Fibroblast of pulmonary artery (primary cell): ENCODE results near the gene PRM3.

Source experiments
- DNase-seq: peaks from one replicate; pipeline ENCODE4 v3.0.0-alpha.2; 2010; ENCODE audit warnings: low read depth
- H3K4me3 ChIP-seq: replicated peaks from 2 replicates; pipeline ENCODE4 v1.5.1; 2011; ENCODE audit warnings: low read depth, mild to moderate bottlenecking, control low read depth, low read length, moderate library complexity
- CTCF ChIP-seq: IDR thresholded peaks from 2 replicates; pipeline ENCODE4 v1.5.1; 2011; ENCODE audit warnings: mild to moderate bottlenecking, control low read depth, low read length, inconsistent platforms; ENCODE audit errors: missing control alignments

The PRM3 gene

GRCh38 chr16:11272921-11273720 lies at the start of gene PRM3:
Gene PRM3 (minus strand): TSS chr16:11273629. CDS start chr16:11273595, 34 bp downstream.
- TF ChIP-seq CTCF, result no peak
- H3K4me3 ChIP-seq, result no peak within 1 kb of the TSS
- DNase-seq, result no peak

DNA sequence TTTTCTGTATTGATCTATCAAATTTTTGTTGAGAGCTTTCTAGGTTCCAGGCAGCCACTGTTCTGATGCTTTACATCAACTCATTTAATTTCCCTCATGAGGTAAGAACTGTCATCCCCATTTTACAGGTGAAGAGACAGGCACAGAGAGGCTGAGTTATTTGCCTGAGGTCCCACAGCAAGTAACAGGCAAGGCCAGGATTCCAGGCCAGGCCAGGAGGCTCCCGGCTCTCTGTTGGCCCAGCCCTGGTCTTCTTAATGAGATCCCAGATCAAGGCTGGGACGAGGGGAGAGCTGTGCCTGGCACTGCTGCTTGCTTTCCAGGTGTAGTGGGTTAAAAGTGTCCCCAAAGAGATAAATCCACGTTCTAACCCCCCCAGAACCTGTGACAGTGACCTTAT lies 49.4 kb upstream of the PRM3 start:
- no peak for DNase-seq
- TF ChIP-seq CTCF, result no peak
- no peak overlapping the region for H3K4me3 ChIP-seq

GRCh38 chr16:11321662-11322061 lies 48.2 kb upstream of the PRM3 start:
- no peak overlapping the region for H3K4me3 ChIP-seq
- no peak for DNase-seq
- TF ChIP-seq CTCF, result no peak

DNA sequence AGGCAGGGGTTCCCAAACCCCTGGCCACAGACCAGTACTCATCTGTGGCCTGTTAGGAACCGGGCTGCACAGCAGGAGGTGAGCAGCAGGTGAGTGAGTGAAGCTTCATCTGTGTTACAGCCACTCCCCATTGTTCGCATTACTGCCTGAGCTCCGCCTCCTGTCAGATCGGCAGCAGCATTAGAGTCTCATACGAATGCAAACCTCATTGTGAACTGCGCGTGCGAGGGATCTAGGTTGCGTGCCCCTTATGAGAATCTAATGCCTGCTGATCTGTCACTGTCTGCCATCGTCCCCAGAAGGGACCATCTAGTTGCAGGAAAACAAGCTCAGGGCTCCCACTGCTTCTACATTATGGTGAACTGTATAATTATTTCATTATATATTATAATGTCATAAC lies 46.7 kb upstream of the PRM3 start:
- no peak for TF ChIP-seq CTCF
- no peak for DNase-seq
- no peak overlapping the region for H3K4me3 ChIP-seq

DNA sequence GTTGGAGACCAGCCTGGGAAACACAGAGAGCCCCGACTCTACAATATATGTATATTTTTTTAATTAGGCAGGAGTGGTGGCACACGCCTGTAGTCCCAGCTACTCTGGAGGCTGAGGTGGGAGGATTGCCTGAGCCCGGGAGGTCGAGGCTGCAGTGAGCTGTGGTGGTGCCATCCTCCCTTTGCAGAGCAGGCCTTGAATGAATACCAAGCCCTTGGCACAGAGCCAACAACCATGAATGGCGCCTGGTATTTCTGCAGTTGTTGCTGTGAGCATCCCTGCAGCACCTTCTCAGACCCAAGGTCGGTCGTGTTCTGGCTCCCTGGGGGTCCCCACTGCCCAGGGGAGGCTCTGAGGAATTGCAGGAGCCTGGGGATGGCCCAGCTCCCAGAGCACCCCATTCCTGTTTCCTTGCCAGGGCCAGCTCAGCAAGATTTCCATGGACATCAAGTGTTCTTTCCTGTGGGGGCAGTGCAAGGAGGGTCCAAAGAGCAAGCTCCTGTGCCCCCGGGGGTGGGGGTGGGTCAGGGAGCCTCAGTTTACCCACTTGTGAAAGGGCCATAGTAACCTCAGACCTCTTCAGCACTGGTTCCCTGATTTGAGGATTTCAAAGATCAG lies 46.2 kb upstream of the PRM3 start:
- TF ChIP-seq CTCF, result no peak
- DNase-seq, result no peak
- H3K4me3 ChIP-seq, result no peak overlapping the region

DNA sequence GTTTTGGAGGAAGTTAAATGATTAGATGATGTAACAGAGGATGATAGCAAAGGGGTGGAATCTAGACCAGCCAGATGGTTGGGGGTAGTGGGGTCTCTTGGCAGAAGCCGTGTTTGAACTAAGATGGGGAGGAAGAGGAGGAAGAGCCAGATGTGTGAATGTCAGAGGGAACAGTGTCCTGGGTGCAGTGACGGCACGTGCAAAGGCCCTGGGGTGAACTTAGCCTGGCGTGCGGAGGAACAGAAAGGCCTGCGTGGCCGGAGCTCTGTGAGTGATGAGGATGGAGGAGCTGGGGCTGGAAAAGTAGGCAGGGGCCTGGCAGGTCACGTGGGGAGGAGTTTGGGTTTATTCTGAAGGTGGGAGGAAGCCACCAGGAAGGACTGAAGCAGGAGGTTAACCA lies 45.4 kb upstream of the PRM3 start:
- no peak for TF ChIP-seq CTCF
- no peak for DNase-seq
- no peak overlapping the region for H3K4me3 ChIP-seq
